NT2/D1 (cell line): Measurements from ENCODE around the gene PCDHA7.

ENCODE experiments used
- SUZ12 ChIP-seq: IDR thresholded peaks from 2 replicates; pipeline ENCODE4 v1.6.1; 2011; ENCODE audit not compliant: insufficient read length, insufficient read depth; ENCODE audit errors: extremely low read depth
- YY1 ChIP-seq: IDR thresholded peaks from 2 replicates; pipeline ENCODE4 v1.6.1; 2011; ENCODE audit not compliant: insufficient read length, insufficient read depth
- ZNF274 ChIP-seq: IDR thresholded peaks from 2 replicates; pipeline ENCODE4 v1.6.1; 2011; ENCODE audit warnings: mild to moderate bottlenecking, low read depth, low read length

GRCh38 chr5:140835622-140836510 is 1.8 kb downstream of the PCDHA7 start:
- TF ChIP-seq ZNF274, result no peak
- TF ChIP-seq YY1, result no peak
- no peak for TF ChIP-seq SUZ12
